GM12864 (cell line): ENCODE data around the gene RAPGEF2.
"Not testable (repeated sequence)": the region's sequence is repeated elsewhere in the genome, so short reads cannot be mapped to it uniquely, and the experiment has no call there.

Experiments
- DNase-seq: peaks from one replicate; pipeline ENCODE4 v3.0.0-alpha.2; 2011; ENCODE audit warnings: low read depth
- H3K4me3 ChIP-seq: 2 replicates; pipeline ENCODE4 v1.5.1; 2011; ENCODE audit warnings: mild to moderate bottlenecking, low read depth, low read length, control low read depth
- TF ChIP-seq, protein P1 (sequence below): IDR thresholded peaks from 2 replicates; pipeline ENCODE4 v1.5.1; 2011; ENCODE audit warnings: low read depth, mild to moderate bottlenecking, moderate library complexity, low read length, control low read depth, inconsistent platforms; ENCODE audit errors: missing control alignments

Gene RAPGEF2

DNA sequence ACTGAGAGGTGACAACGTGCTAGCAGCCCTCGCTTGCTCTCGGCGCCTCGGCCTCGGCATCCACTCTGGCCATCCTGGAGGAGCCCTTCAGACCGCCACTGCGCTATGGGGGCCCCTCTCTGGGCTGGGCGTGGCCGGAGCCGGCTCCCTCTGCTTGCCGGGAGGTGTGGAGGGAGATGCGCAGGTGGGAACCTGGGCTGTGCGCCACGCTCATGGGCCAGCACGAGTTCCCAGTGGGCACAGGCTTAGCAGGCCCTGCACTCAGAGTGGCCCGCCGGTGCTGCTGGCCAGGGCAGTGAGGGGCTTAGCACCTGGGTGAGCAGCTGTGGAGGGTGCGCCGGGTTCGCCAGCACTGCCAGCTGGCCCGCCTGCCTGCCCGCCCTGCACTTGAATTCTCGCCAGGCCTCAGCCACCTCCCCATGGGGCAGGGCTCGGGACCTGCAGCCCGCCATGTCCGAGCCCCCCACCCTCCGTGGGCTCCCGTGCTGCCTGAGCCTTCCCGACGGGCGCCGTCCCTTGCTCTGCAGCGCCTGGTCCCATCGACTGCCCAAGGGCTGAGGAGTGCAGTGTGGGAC, 148.0 kb downstream of the RAPGEF2 start:
- DNase-seq = no peak
- TF ChIP-seq, protein P1, sequence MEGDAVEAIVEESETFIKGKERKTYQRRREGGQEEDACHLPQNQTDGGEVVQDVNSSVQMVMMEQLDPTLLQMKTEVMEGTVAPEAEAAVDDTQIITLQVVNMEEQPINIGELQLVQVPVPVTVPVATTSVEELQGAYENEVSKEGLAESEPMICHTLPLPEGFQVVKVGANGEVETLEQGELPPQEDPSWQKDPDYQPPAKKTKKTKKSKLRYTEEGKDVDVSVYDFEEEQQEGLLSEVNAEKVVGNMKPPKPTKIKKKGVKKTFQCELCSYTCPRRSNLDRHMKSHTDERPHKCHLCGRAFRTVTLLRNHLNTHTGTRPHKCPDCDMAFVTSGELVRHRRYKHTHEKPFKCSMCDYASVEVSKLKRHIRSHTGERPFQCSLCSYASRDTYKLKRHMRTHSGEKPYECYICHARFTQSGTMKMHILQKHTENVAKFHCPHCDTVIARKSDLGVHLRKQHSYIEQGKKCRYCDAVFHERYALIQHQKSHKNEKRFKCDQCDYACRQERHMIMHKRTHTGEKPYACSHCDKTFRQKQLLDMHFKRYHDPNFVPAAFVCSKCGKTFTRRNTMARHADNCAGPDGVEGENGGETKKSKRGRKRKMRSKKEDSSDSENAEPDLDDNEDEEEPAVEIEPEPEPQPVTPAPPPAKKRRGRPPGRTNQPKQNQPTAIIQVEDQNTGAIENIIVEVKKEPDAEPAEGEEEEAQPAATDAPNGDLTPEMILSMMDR = no peak
- no peak overlapping the region for H3K4me3 ChIP-seq

GRCh38 chr4:159251580-159251979, 148.7 kb downstream of the RAPGEF2 start:
- not testable (repeated sequence) for H3K4me3 ChIP-seq, DNase-seq

DNA sequence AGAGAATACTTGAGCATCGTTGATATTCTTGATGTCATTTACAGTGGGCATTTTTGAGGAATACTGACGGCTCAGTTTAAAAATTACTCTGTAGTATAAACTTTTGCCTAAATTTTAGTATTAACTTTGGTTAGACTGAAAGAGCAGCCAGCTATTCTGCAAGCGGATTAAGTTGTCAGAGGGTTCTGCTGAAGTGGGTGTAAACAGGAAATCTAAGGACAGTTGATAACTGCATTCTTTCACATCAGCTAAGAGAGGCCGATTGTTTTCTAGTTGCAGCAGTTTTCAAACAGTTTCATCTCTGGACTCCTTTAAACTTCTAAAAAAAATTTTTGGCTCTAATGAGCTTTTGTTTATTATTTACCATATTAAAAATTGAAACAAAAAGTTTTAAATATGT, 149.6 kb downstream of the RAPGEF2 start:
- TF ChIP-seq, protein P1 = no peak
- no peak overlapping the region for H3K4me3 ChIP-seq
- DNase-seq = no peak

GRCh38 chr4:159256037-159256436, 153.2 kb downstream of the RAPGEF2 start:
- no peak overlapping the region for H3K4me3 ChIP-seq
- TF ChIP-seq, protein P1 = no peak
- DNase-seq = no peak

DNA sequence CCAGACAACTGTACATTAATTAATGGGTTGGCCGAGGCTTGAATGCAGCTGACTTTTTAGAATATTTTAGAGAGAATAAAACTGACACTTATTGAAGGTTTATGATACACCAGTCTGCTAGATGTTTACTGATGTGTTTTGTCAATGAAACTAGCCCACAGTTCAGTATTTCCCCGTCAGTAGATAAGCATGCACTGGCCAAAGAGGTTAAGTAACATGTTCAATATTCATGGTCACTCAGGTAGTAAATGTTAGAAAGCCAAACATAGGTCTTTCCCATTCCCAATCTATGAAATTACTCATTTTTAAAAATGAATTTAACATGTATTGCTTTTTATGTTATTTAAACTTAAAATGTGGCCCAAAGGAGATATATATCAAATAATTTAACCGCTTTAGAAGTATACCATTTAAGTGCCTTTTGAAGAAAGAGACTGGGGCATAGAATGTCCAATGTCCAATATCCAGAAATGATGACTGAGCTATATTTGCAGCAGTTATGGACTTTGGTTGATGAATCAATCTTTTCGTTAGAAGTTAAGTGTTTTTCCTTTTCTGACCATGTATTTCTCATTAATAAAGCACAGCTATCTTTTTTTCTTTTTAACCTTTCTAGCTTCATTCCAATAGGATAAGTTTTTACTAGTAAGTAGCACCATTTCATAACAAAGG, 156.1 kb downstream of the RAPGEF2 start:
- H3K4me3 ChIP-seq = no peak overlapping the region
- TF ChIP-seq, protein P1 = no peak
- DNase-seq = no peak

GRCh38 chr4:159264057-159264456, 161.2 kb downstream of the RAPGEF2 start:
- no peak overlapping the region for H3K4me3 ChIP-seq
- TF ChIP-seq, protein P1 = no peak
- DNase-seq = no peak

GRCh38 chr4:159266981-159267868, 164.3 kb downstream of the RAPGEF2 start:
- TF ChIP-seq, protein P1 = no peak
- peak overlapping the region; percentile 42 for H3K4me3 ChIP-seq
- no peak for DNase-seq
